Breast epithelium (tissue), 3 donors: ENCODE measurements around the gene GALNT8.

Experiments
- POLR2A ChIP-seq: fragments of 450-650 bp; IDR thresholded peaks from one replicate; pipeline ENCODE4 v1.6.1; 2016; ENCODE audit warnings: antibody characterized with exemption, mild to moderate bottlenecking, moderate library complexity
- TF ChIP-seq, protein P1 (sequence below), 3 donors: fragments of 450-650 bp; IDR thresholded peaks; one replicate each; pipeline ENCODE4 v1.5.1; 2016 to 2017; ENCODE audit warnings: antibody characterized with exemption in 3 of 3, mild to moderate bottlenecking in 3 of 3, moderate library complexity in 3 of 3

DNA sequence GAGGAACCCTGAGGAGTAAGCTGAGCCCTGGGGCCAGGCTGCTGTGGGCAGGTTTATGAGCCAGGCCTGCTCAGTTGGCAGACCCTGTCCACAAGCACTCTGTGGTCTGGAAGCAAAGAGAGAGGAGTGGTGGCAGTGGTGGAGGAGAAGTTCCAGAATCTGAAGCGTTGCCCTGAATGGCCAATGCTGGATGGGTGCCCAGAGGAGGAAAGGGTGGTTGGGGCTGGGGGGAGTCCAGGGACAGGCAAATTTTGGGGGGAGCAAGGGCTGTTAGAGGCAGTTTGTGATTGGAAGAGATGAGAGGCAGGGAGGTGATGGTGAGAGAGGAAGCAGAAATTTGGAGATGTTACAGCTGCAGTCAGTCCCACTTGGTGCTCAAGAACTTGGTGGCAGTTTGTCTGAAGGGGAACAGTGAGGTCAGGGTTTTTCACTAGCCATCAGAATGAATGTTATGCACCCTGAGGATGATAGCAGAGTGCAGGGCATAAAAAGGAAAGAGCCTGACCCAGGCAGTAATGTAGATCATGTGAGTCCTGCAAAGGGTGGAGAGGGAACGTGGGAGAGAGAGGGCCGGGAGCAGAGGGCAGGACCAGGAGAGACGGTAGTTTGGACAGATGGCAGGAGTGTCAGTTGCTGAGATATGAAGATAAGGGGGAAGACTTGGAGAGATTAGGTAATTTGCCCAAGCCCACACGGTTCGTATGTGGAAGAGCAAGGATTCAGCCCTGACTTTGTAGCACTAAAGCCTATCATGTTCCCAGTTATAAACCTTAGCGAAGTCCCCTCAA is 51.2 kb downstream of the GALNT8 start:
- TF ChIP-seq, protein P1, sequence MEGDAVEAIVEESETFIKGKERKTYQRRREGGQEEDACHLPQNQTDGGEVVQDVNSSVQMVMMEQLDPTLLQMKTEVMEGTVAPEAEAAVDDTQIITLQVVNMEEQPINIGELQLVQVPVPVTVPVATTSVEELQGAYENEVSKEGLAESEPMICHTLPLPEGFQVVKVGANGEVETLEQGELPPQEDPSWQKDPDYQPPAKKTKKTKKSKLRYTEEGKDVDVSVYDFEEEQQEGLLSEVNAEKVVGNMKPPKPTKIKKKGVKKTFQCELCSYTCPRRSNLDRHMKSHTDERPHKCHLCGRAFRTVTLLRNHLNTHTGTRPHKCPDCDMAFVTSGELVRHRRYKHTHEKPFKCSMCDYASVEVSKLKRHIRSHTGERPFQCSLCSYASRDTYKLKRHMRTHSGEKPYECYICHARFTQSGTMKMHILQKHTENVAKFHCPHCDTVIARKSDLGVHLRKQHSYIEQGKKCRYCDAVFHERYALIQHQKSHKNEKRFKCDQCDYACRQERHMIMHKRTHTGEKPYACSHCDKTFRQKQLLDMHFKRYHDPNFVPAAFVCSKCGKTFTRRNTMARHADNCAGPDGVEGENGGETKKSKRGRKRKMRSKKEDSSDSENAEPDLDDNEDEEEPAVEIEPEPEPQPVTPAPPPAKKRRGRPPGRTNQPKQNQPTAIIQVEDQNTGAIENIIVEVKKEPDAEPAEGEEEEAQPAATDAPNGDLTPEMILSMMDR (IDR thresholded peaks at IDR 0.05), result no peak
- no peak for TF ChIP-seq POLR2A
